Left ventricle myocardium inferior (tissue), 1 donor: Measurements from ENCODE around the gene EVI5. TPM values are rescaled to one million over a fixed set of nuclear protein-coding genes. Genes with fewer than 3 reads are reported as not detected.

Experiments used
- DNase-seq: peaks from one replicate; pipeline ENCODE4 v3.0.0-alpha.2; 2020
- H3K27ac ChIP-seq: fragments of 200-600 bp; replicated peaks from 2 replicates; pipeline ENCODE4 v1.8.0; 2021
- H3K27me3 ChIP-seq: fragments of 200-600 bp; 2 replicates; pipeline ENCODE4 v1.8.0; 2021; ENCODE audit warnings: low read depth
- H3K36me3 ChIP-seq: fragments of 200-600 bp; 2 replicates; pipeline ENCODE4 v1.8.0; 2021
- H3K4me1 ChIP-seq: fragments of 200-600 bp; 2 replicates; pipeline ENCODE4 v1.8.0; 2021
- H3K4me3 ChIP-seq: fragments of 200-600 bp; 2 replicates; pipeline ENCODE4 v1.8.0; 2021; ENCODE audit warnings: mild to moderate bottlenecking, moderate library complexity
- H3K9me3 ChIP-seq: fragments of 200-600 bp; replicated peaks from 2 replicates; pipeline ENCODE4 v1.8.0; 2021
- intact Hi-C: fragments of 100-400 bp; cut with micrococcal nuclease; formaldehyde crosslinking; loops from one replicate; pipeline ENCODE4 v1.11.0; 2022
- total RNA-seq: library from RNA; stranded (reverse); fragmentation: NEBNext Ultra II Directional; extraction: Animal tissue kit (Norgen Biotek cat#: 25700); gene quantifications from one replicate; pipeline ENCODE4 v1.2.1, GENCODE V29; 2021
- TF ChIP-seq, protein P1 (sequence below): fragments of 200-600 bp; IDR thresholded peaks from 2 replicates; pipeline ENCODE4 v1.8.0; 2021; ENCODE audit warnings: antibody characterized with exemption, mild to moderate bottlenecking, borderline replicate concordance
- donor health status: DM: no; HTN: yes; CAD: no; lungs with severe emphysema.

The EVI5 gene
- total RNA-seq, 1 donor from 2014 or later: 30.4 TPM

DNA sequence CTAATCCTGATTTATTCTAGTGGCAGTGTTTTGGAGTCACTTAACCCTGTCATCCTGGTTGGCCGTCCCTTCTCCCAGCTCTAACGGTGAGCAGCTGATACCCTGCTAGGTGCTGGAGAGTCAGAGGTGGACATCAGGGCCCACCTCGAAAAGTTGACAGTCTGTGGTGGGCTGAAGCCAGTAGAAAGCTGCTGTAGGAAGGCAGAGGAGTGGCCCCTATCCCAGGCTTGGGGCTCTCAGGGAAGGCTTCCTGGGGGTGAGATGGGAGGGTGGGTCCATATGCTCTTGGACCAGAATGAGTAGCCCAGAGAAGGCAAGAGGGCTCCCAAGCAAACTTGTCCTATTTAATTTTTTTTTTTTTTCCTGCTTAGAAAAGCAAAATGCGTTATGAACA, 46.5 kb upstream of the EVI5 start:
- peaks cover 30% of the 10 kb centered on the region for H3K36me3 ChIP-seq
- peak overlapping the region; percentile 88 for H3K27ac ChIP-seq
- H3K27me3 ChIP-seq: no peaks in the 10 kb centered on the region
- H3K4me1 ChIP-seq: peaks cover 48% of the 10 kb centered on the region
- TF ChIP-seq, protein P1, sequence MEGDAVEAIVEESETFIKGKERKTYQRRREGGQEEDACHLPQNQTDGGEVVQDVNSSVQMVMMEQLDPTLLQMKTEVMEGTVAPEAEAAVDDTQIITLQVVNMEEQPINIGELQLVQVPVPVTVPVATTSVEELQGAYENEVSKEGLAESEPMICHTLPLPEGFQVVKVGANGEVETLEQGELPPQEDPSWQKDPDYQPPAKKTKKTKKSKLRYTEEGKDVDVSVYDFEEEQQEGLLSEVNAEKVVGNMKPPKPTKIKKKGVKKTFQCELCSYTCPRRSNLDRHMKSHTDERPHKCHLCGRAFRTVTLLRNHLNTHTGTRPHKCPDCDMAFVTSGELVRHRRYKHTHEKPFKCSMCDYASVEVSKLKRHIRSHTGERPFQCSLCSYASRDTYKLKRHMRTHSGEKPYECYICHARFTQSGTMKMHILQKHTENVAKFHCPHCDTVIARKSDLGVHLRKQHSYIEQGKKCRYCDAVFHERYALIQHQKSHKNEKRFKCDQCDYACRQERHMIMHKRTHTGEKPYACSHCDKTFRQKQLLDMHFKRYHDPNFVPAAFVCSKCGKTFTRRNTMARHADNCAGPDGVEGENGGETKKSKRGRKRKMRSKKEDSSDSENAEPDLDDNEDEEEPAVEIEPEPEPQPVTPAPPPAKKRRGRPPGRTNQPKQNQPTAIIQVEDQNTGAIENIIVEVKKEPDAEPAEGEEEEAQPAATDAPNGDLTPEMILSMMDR: no peak
- intact Hi-C loops: no loop called here
- no peaks in the 10 kb centered on the region for H3K9me3 ChIP-seq
- no peak for DNase-seq
- H3K4me3 ChIP-seq: peak overlapping the region; percentile 96

DNA sequence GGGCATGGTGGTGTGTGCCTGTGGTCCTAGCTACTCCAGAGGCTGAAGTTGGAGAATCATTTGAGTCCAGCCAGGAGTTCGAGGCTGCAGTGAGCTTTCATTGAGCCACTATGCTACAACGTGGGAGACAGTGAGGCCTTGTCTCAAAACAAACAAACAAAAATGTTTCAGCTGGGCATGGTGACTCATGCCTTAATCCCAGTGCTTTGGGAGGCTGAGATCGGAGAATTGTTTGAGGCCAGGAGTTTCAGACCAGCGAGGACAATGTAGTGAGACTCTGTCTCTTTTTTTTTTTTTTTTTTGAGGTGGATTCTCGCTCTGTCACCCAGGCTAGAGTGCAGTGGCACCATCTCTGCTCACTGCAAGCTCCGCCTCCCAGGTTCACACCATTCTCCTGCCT, 41.9 kb upstream of the EVI5 start:
- peaks cover 6% of the 10 kb centered on the region for H3K4me1 ChIP-seq
- TF ChIP-seq, protein P1: no peak
- DNase-seq: no peak
- H3K27me3 ChIP-seq: no peaks in the 10 kb centered on the region
- H3K36me3 ChIP-seq: no peaks in the 10 kb centered on the region
- H3K4me3 ChIP-seq: no peak overlapping the region
- H3K9me3 ChIP-seq: no peaks in the 10 kb centered on the region
- no peak overlapping the region for H3K27ac ChIP-seq
- intact Hi-C loops: no loop called here

DNA sequence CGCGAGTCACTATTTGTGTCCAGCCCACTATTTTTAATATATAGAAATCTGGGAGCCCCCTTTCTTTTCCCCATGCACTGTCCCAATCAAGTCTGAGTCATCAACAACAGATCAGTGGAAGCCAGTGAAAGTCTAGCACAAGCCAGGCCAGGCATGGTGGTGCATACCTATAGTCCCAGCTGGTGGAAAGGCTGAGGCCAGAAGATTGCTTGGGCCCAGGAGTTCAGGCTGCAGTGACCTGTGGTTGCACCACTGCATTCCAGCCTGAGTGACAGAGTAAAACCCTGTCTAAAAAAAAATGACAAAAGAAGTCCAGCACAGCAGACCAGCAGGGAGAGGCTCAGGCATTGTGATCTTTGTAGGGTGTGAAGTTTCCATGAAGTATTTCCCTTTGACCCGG, 38.0 kb upstream of the EVI5 start:
- Histone ChIP-seq H3K36me3 (no peaks in the 10 kb centered on the region), H3K9me3 (no peaks in the 10 kb centered on the region), H3K27me3 (no peaks in the 10 kb centered on the region), H3K4me3 (no peak overlapping the region), H3K27ac (no peak overlapping the region), H3K4me1 (peaks cover 3% of the 10 kb centered on the region)
- intact Hi-C loops: no loop called here
- no peak for DNase-seq
- TF ChIP-seq, protein P1: no peak

DNA sequence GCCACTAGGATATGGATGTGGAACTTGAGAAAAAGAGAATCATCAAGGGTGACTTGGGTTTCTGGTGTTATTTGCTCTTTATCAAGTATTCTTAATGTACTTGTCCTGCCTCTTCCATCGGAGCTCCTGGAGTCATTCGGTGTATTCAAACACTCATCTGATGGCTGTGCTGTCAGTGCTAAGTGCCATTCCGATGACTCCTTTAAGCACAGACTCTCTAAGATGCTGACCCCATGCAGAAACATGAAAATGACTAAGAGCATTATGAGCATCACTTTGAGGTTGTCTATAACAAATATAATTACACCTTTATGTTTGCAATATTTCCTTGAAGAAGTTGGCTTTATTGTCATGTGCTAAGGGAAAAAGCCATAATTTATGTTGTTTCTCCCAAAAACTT, 35.6 kb upstream of the EVI5 start:
- H3K27me3 ChIP-seq: no peaks in the 10 kb centered on the region
- intact Hi-C loops: no loop called here
- no peaks in the 10 kb centered on the region for H3K9me3 ChIP-seq
- no peak for DNase-seq
- H3K4me1 ChIP-seq: peaks cover 3% of the 10 kb centered on the region
- TF ChIP-seq, protein P1: no peak
- H3K36me3 ChIP-seq: no peaks in the 10 kb centered on the region
- H3K4me3 ChIP-seq: no peak overlapping the region
- H3K27ac ChIP-seq: no peak overlapping the region

DNA sequence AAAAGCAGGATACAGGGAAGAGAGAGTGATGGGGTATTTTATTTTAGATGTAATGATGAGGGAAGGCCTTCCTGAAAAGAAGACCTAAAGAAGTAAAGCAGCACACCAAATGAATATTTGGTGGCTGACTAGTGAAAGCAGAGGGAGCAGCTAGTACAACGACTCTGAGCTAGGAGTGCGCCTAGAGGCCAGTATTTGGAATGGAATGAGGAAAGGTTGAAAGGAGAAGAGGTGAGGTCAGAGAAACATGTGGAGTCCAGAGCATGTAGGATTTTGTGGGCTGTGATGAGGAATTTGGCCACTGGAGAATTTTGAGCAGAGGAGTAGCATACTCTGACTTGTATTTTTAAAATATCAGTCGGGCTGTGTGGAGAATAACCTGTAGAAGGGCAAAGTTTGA, 35.1 kb upstream of the EVI5 start:
- Histone ChIP-seq H3K36me3 (no peaks in the 10 kb centered on the region), H3K27me3 (no peaks in the 10 kb centered on the region), H3K4me1 (peaks cover 3% of the 10 kb centered on the region), H3K4me3 (no peak overlapping the region), H3K27ac (no peak overlapping the region), H3K9me3 (no peaks in the 10 kb centered on the region)
- TF ChIP-seq, protein P1: no peak
- intact Hi-C loops: no loop called here
- no peak for DNase-seq
